SU-DHL-6 (cell line): ENCODE data around the gene UNC13C.

ENCODE experiments used
- EZH2phosphoT487 ChIP-seq: fragments of 200-600 bp; sonication (generic), shearing (Covaris generic); conservative IDR thresholded peaks from 2 replicates; pipeline ENCODE4 v1.6.1; 2018; ENCODE audit warnings: mild to moderate bottlenecking, antibody characterized with exemption, low read length, moderate library complexity, mixed read lengths
- TF ChIP-seq, protein P1 (sequence below): fragments of 200-600 bp; sonication (generic); IDR thresholded peaks from one replicate; pipeline ENCODE4 v1.5.1; 2017; ENCODE audit warnings: antibody characterized with exemption, mild to moderate bottlenecking, low read length, moderate library complexity; ENCODE audit not compliant: insufficient read depth, poor library complexity, severe bottlenecking

- TF ChIP-seq EZH2phosphoT487, result no peak
- TF ChIP-seq, protein P1, sequence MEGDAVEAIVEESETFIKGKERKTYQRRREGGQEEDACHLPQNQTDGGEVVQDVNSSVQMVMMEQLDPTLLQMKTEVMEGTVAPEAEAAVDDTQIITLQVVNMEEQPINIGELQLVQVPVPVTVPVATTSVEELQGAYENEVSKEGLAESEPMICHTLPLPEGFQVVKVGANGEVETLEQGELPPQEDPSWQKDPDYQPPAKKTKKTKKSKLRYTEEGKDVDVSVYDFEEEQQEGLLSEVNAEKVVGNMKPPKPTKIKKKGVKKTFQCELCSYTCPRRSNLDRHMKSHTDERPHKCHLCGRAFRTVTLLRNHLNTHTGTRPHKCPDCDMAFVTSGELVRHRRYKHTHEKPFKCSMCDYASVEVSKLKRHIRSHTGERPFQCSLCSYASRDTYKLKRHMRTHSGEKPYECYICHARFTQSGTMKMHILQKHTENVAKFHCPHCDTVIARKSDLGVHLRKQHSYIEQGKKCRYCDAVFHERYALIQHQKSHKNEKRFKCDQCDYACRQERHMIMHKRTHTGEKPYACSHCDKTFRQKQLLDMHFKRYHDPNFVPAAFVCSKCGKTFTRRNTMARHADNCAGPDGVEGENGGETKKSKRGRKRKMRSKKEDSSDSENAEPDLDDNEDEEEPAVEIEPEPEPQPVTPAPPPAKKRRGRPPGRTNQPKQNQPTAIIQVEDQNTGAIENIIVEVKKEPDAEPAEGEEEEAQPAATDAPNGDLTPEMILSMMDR, result no peak
Observed at GRCh38 chr15:54017959-54018358, 39.7 kb downstream of the UNC13C start.
